Astrocyte of the spinal cord (primary cell): ENCODE data around the gene NCKAP1.
A peak's percentile ranks its signal among the peaks of the same experiment; 100 is the strongest.

Experiments
- DNase-seq: peaks from one replicate; pipeline ENCODE4 v3.0.0; 2011; ENCODE audit warnings: low read depth, low spot score
- H3K4me3 ChIP-seq: 2 replicates; pipeline ENCODE4 v1.5.1; 2011; ENCODE audit warnings: low read depth, mild to moderate bottlenecking, low read length, moderate library complexity
- in situ Hi-C: cut with HindIII; loops from 2 replicates; pipeline ENCODE4 v1.10.0; 2017; ENCODE audit warnings: low sequenced_read_pairs
- TF ChIP-seq, protein P1 (sequence below): IDR thresholded peaks from 2 replicates; pipeline ENCODE4 v1.5.1; 2012; ENCODE audit warnings: low read depth, mild to moderate bottlenecking, low read length, inconsistent platforms

The NCKAP1 gene

DNA sequence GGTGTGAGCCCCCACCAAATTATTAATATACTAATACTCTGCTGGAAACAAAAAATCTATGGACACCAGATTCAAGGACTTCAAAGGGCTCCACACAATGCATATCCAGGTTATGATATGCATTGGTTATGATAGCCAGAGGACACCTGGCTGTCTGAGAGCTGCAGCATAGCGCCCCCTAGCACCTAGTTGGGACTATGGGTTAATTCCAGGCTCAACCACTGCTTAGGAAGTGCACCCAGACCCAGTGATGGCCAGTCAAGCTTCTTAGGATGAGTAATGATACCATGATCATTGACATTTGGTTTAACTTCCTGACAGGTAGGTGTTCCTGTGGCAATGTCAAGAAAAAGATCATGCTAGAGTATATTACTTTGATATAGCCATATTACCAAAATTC, 168.0 kb downstream of the NCKAP1 start:
- no peak overlapping the region for H3K4me3 ChIP-seq
- TF ChIP-seq, protein P1, sequence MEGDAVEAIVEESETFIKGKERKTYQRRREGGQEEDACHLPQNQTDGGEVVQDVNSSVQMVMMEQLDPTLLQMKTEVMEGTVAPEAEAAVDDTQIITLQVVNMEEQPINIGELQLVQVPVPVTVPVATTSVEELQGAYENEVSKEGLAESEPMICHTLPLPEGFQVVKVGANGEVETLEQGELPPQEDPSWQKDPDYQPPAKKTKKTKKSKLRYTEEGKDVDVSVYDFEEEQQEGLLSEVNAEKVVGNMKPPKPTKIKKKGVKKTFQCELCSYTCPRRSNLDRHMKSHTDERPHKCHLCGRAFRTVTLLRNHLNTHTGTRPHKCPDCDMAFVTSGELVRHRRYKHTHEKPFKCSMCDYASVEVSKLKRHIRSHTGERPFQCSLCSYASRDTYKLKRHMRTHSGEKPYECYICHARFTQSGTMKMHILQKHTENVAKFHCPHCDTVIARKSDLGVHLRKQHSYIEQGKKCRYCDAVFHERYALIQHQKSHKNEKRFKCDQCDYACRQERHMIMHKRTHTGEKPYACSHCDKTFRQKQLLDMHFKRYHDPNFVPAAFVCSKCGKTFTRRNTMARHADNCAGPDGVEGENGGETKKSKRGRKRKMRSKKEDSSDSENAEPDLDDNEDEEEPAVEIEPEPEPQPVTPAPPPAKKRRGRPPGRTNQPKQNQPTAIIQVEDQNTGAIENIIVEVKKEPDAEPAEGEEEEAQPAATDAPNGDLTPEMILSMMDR, result peak; percentile 33
- no peak for DNase-seq
- in situ Hi-C loops, result no loop called here

DNA sequence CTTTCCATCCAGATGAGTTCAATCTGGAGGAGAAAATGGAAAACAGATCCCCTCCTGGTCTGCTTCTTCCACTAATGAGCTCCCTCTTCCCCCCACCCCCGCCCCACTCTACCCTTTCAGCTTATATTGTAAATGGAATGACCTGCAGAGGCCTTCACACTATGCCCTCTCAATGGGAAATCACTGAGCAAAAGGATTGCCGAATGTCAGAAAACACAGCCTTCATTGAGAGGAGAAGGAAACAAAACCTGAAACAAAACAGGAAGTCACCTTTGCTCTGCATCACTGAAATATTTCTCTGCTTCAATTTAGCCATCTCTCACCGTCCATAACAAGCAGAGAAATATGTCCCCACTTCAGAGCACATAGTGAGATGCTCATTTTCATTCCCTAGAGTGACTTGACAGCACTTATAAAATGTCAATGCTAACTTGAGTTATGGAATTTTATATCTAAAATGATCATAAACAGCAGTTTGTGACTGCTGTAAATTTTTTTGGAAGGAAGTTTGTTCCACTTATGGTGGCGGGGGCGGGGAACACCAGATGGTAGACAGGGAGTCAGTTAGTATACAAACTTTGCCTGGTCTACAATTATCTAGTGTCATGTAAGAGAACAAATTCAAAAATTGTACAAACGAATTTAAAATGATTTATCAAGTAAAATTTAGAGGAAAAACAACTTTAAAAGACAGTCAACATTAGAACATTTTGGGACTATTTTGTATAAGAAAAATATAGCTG, 170.0 kb downstream of the NCKAP1 start:
- no peak for DNase-seq
- no peak overlapping the region for H3K4me3 ChIP-seq
- in situ Hi-C loops, result no loop called here
- TF ChIP-seq, protein P1, result no peak

DNA sequence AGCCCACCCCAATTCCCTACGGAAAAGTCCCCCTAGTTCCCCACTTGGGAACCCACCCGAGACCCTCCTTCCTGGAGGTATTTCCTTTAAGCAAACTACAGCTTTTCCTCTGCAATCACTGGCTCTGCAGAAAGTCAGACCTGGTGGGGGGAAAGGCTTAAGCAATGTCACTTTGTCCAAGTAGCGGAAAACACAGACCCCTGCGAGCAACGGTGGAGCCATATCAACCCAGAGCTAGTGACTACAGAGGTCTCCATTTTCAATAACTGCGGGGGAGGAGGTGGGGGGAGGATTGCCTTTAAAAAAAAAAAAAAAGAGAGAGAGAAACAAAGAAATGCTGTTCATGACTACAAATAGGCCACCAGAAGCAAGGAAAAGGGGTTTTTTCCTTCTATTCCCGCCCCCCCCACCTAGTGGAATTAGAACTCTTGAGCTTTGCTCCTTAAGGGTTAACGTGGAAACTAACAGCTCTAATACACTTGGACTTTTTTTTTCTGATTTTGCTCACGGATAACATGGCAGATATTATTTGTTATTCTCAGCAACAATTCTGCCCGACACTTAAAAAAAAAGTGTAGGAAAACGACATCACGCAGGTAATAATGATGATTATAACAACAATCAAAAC, 170.7 kb downstream of the NCKAP1 start:
- no peak for DNase-seq
- TF ChIP-seq, protein P1, result no peak
- in situ Hi-C loops, result no loop called here
- peak overlapping the region; percentile 52 for H3K4me3 ChIP-seq

DNA sequence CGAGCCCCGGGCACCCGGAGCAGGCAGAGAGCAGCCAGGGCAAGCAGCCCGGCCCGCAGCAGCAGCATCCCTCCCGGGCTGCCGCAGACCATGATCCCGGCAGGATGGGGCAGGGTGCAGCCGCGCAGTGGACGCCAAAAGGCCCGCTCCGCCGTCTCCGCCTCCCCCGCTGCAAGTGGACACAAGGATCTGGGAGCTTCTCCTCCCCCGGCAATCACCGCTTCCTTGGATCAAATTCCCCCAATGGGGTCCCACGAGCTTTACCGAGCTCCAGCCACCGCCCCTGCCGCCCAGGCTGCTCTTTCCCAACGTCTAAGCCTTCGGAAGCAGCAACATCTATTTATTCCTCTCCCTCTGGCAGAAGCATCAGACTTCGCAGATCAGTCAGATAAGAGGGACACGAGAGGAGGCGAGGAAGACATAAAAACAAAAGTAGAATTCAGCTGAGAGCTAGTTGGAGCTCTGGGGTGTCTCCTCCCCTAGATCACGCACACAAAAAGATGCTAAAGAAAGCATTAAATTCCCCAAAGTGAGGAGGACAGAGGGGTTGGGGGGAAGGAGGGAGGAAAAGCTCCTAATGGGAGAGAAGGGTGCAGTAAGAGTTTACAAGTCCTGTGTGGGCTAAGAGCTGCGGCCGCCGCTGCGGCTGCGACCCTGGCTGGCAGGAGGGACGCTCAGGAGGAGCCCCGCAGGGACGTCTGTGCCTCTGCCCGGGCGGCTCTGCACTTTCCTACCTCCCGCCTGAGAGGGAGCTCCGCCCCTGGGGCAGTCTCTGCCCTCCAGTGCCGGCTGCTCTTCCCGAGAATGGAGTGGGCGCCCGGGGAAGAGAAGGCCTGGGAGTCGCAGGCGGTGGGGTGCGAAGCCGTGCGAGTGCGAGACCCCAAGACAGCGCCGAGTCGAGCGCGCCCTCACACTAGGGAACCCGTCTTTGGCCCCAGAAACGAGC, 171.5 kb downstream of the NCKAP1 start, which contains the start of gene FRZB:
TSS of gene FRZB (minus strand) at position 177 of the 946 bp plus-strand sequence. CDS start at position 92, 85 bp downstream.
- peak within 1 kb of the TSS; percentile 52 for H3K4me3 ChIP-seq
- in situ Hi-C loops, result no loop called here
- DNase-seq, result peak; percentile 79
- TF ChIP-seq, protein P1, result no peak

DNA sequence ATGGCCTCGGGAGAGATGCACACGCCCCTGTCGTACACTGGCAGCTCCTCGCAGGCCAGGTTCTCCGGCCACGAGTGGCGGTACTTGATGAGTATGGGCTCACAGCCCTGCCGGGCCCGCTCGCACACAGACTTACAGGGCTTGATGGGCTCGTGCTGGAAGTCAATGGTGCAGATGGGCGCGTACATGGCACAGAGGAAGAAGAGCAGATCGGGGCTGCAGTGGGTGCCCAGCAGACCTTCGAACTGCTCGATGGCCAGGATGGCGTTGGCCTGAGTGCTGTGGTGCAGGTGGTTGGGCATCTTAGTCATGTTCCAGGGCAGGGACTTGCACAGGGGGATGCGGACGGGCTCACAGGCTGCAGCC, 172.2 kb downstream of the NCKAP1 start:
- in situ Hi-C loops, result no loop called here
- H3K4me3 ChIP-seq, result peak overlapping the region; percentile 52
- TF ChIP-seq, protein P1, result no peak
- DNase-seq, result peak; percentile 17

DNA sequence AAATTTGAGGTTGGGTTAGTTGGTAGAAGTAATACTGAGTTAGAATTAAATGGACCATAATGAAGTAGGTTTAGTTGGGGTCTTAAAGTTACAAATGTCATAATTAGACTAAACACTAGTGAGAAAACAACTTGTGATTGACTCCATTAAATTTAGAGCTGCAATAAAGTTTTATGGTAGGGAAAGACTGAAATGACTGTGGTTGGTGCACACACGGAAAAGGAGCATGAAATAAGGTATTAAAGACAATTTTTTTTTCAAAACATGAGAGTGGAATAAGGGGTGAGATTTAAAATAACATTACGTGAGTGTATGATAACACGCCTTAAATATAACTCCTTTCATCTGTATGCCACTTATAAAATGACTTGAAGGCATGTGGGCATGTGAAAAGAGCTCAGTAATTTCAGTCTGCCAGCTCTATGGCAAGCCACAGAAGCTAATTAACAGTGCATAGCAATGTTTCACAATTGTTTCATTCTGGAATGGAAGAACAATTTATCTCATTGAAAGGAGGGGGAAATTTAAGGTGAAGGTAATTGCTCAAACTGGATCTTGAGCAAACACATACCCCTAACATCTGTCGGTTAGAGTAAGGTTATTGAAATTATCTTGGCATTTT, 173.2 kb downstream of the NCKAP1 start:
- TF ChIP-seq, protein P1, result no peak
- H3K4me3 ChIP-seq, result no peak overlapping the region
- no peak for DNase-seq
- in situ Hi-C loops, result no loop called here
